ENCODE results near the gene AP4M1.

GRCh38 chr7:100148559-100149328 is 47.3 kb downstream of the AP4M1 start, which contains the start of gene LAMTOR4:
- TF ChIP-seq CTCF (IDR thresholded peaks at IDR 0.05): peak in 1 of 4 experiments; percentile 9
- no peak for TF ChIP-seq EP300 (IDR thresholded peaks at IDR 0.05)
- peak; percentile 73 for TF ChIP-seq POLR2AphosphoS5 (IDR thresholded peaks at IDR 0.05)

Data from gastroesophageal sphincter (tissue), 3 donors.